ENCODE data around the gene CARD19. TPM values are rescaled to one million over a fixed set of nuclear protein-coding genes. Genes with fewer than 3 reads are reported as not detected.

The CARD19 gene
- total RNA-seq, 1 experiment from 2014 or later: 26.1 TPM

- H3K27ac Mint-ChIP-seq (ENCODE audit: unreplicated experiment): peak overlapping the region; percentile 80
- peaks cover 11% of the 10 kb centered on the region for H3K4me1 Mint-ChIP-seq (ENCODE audit: low read depth, unreplicated experiment)
- DNase-seq: no peak
- no peak for TF ChIP-seq CTCF (IDR thresholded peaks at IDR 0.05; ENCODE audit: unreplicated experiment)
- H3K36me3 Mint-ChIP-seq (ENCODE audit: insufficient read depth, unreplicated experiment): peaks cover 6% of the 10 kb centered on the region
- BruUV-seq (replicated peaks): no TSS peak
- no peaks in the 10 kb centered on the region for H3K9me3 Mint-ChIP-seq (ENCODE audit: low read depth, unreplicated experiment)
- intact Hi-C loops (cut with micrococcal nuclease; ENCODE audit: unreplicated experiment): no loop called here
- H3K27me3 Mint-ChIP-seq (ENCODE audit: unreplicated experiment): no peaks in the 10 kb centered on the region
- CTCF ChIA-PET: interaction anchor here (1.3 kb wide), 1 partner anchor 117 kb away, joined by 7 read pairs; no protein-coding TSS in a partner anchor
- no peak overlapping the region for H3K4me3 Mint-ChIP-seq (ENCODE audit: low read depth, unreplicated experiment)
These were observed 24.9 kb downstream of the CARD19 start for GRCh38 chr9:93120846-93121315.

- H3K4me1 Mint-ChIP-seq (ENCODE audit: low read depth, unreplicated experiment): peaks cover 11% of the 10 kb centered on the region
- no peak overlapping the region for H3K4me3 Mint-ChIP-seq (ENCODE audit: low read depth, unreplicated experiment)
- TF ChIP-seq CTCF (IDR thresholded peaks at IDR 0.05; ENCODE audit: unreplicated experiment): no peak
- intact Hi-C loops (cut with micrococcal nuclease; ENCODE audit: unreplicated experiment): no loop called here
- BruUV-seq (replicated peaks): no TSS peak
- DNase-seq: no peak
- H3K27ac Mint-ChIP-seq (ENCODE audit: unreplicated experiment): no peak overlapping the region
- peaks cover 6% of the 10 kb centered on the region for H3K36me3 Mint-ChIP-seq (ENCODE audit: insufficient read depth, unreplicated experiment)
- no peaks in the 10 kb centered on the region for H3K27me3 Mint-ChIP-seq (ENCODE audit: unreplicated experiment)
- CTCF ChIA-PET: interaction anchor here (0.5 kb wide), 1 partner anchor 173 kb away, joined by 5 read pairs; no protein-coding TSS in a partner anchor
- H3K9me3 Mint-ChIP-seq (ENCODE audit: low read depth, unreplicated experiment): no peaks in the 10 kb centered on the region
These were observed 25.6 kb downstream of the CARD19 start for GRCh38 chr9:93121316-93122241.

- no peak overlapping the region for H3K27ac Mint-ChIP-seq (ENCODE audit: unreplicated experiment)
- intact Hi-C loops (cut with micrococcal nuclease; ENCODE audit: unreplicated experiment): no loop called here
These were observed 26.8 kb downstream of the CARD19 start for GRCh38 chr9:93122721-93123221.

More at GRCh38 chr9:93122721-93123221, 26.8 kb downstream of the CARD19 start:
- Mint-ChIP-seq H3K4me3 (ENCODE audit: low read depth, unreplicated experiment) (no peak overlapping the region), H3K4me1 (ENCODE audit: low read depth, unreplicated experiment) (peaks cover 11% of the 10 kb centered on the region), H3K9me3 (ENCODE audit: low read depth, unreplicated experiment) (no peaks in the 10 kb centered on the region), H3K27me3 (ENCODE audit: unreplicated experiment) (no peaks in the 10 kb centered on the region), H3K36me3 (ENCODE audit: insufficient read depth, unreplicated experiment) (peaks cover 6% of the 10 kb centered on the region)
- no peak for DNase-seq
- BruUV-seq (replicated peaks): no TSS peak
- TF ChIP-seq CTCF (IDR thresholded peaks at IDR 0.05; ENCODE audit: unreplicated experiment): no peak
- CTCF ChIA-PET: no interaction called here
